GM12873 (cell line): ENCODE results near the gene MAMSTR.

Experiments
- CTCF ChIP-seq: IDR thresholded peaks from 2 replicates; pipeline ENCODE4 v1.5.1; 2012; ENCODE audit warnings: low read depth, mild to moderate bottlenecking, moderate library complexity, low read length, control low read depth; ENCODE audit not compliant: insufficient read depth; ENCODE audit errors: missing control alignments

MAMSTR gene

GRCh38 chr19:48673436-48674100 lies 46.0 kb downstream of the MAMSTR start:
- TF ChIP-seq CTCF = no peak

GRCh38 chr19:48672994-48673393 lies 46.5 kb downstream of the MAMSTR start, which contains the start of gene NTN5:
TSS of gene NTN5 (minus strand) at chr19:48673017. CDS start at chr19:48670986, 2,031 bp downstream.
- no peak for TF ChIP-seq CTCF

- TF ChIP-seq CTCF = no peak
Measured at GRCh38 chr19:48671446-48671995, 48.0 kb downstream of the MAMSTR start.

- no peak for TF ChIP-seq CTCF
Measured at GRCh38 chr19:48670699-48671445, 48.7 kb downstream of the MAMSTR start.

- no peak for TF ChIP-seq CTCF
Measured at GRCh38 chr19:48669903-48670668, 49.4 kb downstream of the MAMSTR start.

- no peak for TF ChIP-seq CTCF
Measured at GRCh38 chr19:48668761-48669160, 50.8 kb downstream of the MAMSTR start.

GRCh38 chr19:48668332-48668731 lies 51.2 kb downstream of the MAMSTR start:
- TF ChIP-seq CTCF = no peak
